K562 (cell line): ENCODE data around the gene ANKRD24. TPM values are rescaled to one million over a fixed set of nuclear protein-coding genes. Genes with fewer than 3 reads are reported as not detected.

Experiments used
- BRD9 ChIP-seq: fragments of 450-650 bp; IDR thresholded peaks from 2 replicates; pipeline ENCODE4 v1.6.1; 2018; ENCODE audit warnings: low read depth; ENCODE audit not compliant: partially characterized antibody
- C11orf30 ChIP-seq: fragments of 450-650 bp; IDR thresholded peaks from 2 replicates; pipeline ENCODE4 v1.6.1; 2016; ENCODE audit warnings: low read depth, mild to moderate bottlenecking
- CBFA2T2 ChIP-seq: fragments of 450-650 bp; conservative IDR thresholded peaks from 2 replicates; pipeline ENCODE4 v1.6.1; 2017; ENCODE audit warnings: mild to moderate bottlenecking
- CXXC5 ChIP-seq: fragments of 250-450 bp; sonication (Bioruptor Pico); IDR thresholded peaks from 2 replicates; pipeline ENCODE4 v1.8.0; 2022; ENCODE audit warnings: inconsistent platforms, mild to moderate bottlenecking, moderate library complexity
- DMBX1 ChIP-seq: fragments of 250-450 bp; sonication (Bioruptor Pico); IDR thresholded peaks from 2 replicates; pipeline ENCODE4 v1.8.0; 2022; ENCODE audit warnings: inconsistent platforms, mild to moderate bottlenecking, moderate library complexity, borderline replicate concordance
- ESRRA ChIP-seq: fragments of 450-650 bp; IDR thresholded peaks from 2 replicates; pipeline ENCODE4 v1.6.1; 2014; ENCODE audit warnings: low read depth, mild to moderate bottlenecking, moderate library complexity, borderline replicate concordance
- FOXJ3 ChIP-seq: sonication (generic); formaldehyde crosslinking; IDR thresholded peaks from 2 replicates; pipeline ENCODE4 v1.4.0; 2020; ENCODE audit warnings: mild to moderate bottlenecking, missing genetic modification reagents
- MEF2D ChIP-seq: conservative IDR thresholded peaks from 2 replicates; pipeline ENCODE4 v1.6.1; 2016; ENCODE audit warnings: low read depth, missing genetic modification characterization, missing compliant biosample characterization
- PATZ1 ChIP-seq: fragments of 250-450 bp; sonication (Bioruptor Pico); IDR thresholded peaks from 2 replicates; pipeline ENCODE4 v1.5.0; 2020; ENCODE audit warnings: mild to moderate bottlenecking, borderline replicate concordance
- RAD51 ChIP-seq: fragments of 450-650 bp; IDR thresholded peaks from 2 replicates; pipeline ENCODE4 v1.7.1; 2016; ENCODE audit warnings: low read depth, mild to moderate bottlenecking, borderline replicate concordance
- RBM17 ChIP-seq: fragments of 200-400 bp; formaldehyde crosslinking; IDR thresholded peaks from 2 replicates; pipeline ENCODE4 v1.6.1; 2017; ENCODE audit warnings: low read depth, mild to moderate bottlenecking, low read length, borderline replicate concordance
- RBM34 ChIP-seq: fragments of 200-400 bp; formaldehyde crosslinking; IDR thresholded peaks from 2 replicates; pipeline ENCODE4 v1.6.1; 2018; ENCODE audit warnings: low read length, borderline replicate concordance; ENCODE audit not compliant: insufficient read depth
- TCF3 ChIP-seq: sonication (generic); formaldehyde crosslinking; IDR thresholded peaks from 2 replicates; pipeline ENCODE4 v1.4.0; 2020; ENCODE audit warnings: mild to moderate bottlenecking, missing genetic modification reagents
- TEAD4 ChIP-seq, 2 experiments: sonication (generic) in 1 of 2; formaldehyde crosslinking in 1 of 2; IDR thresholded peaks; 2 replicates each; pipeline versions ENCODE4 v1.6.1 to v1.8.0; 2012 to 2022; ENCODE audit warnings: borderline replicate concordance in 1 of 2, inconsistent platforms in 1 of 2, low read length in 1 of 2, mild to moderate bottlenecking in 1 of 2, missing genetic modification reagents in 1 of 2
- XRCC5 ChIP-seq: fragments of 200-400 bp; formaldehyde crosslinking; IDR thresholded peaks from 2 replicates; pipeline ENCODE4 v1.6.1; 2017; ENCODE audit warnings: low read depth, mild to moderate bottlenecking, low read length
- ZNF41 ChIP-seq: fragments of 250-450 bp; sonication (Bioruptor Pico); conservative IDR thresholded peaks from 2 replicates; pipeline ENCODE4 v1.4.0; 2020; ENCODE audit warnings: mild to moderate bottlenecking
- ZNF589 ChIP-seq: fragments of 200-800 bp; sonication (Bioruptor generic); IDR thresholded peaks from 2 replicates; pipeline ENCODE4 v1.6.1; 2016; ENCODE audit warnings: low read depth, missing genetic modification characterization, missing compliant biosample characterization
- ZNF639 ChIP-seq, 2 experiments: fragments of 200-800 bp in 1 of 2; sonication (Bioruptor generic) in 1 of 2; sonication (generic) in 1 of 2; formaldehyde crosslinking in 1 of 2; IDR thresholded peaks in 1 of 2; conservative IDR thresholded peaks in 1 of 2; 2 replicates each; pipeline versions ENCODE4 v1.5.0 to v1.6.1; 2016 to 2020; ENCODE audit warnings: missing compliant biosample characterization in 1 of 2, missing genetic modification characterization in 1 of 2, missing genetic modification reagents in 1 of 2
- ZNF79 ChIP-seq: fragments of 250-450 bp; sonication (Bioruptor Pico); IDR thresholded peaks from 2 replicates; pipeline ENCODE4 v1.4.0; 2020; ENCODE audit warnings: low read depth, mild to moderate bottlenecking, moderate library complexity
- polyA plus RNA-seq, 8 experiments: library from polyadenylated mRNA; depleted of rRNA in 4 of 8; stranded (reverse) in 5 of 8; unstranded in 3 of 8; fragments of >200 nt; fragmentation: Nextera tagmentation in 2 of 8; fragmentation: Illumina TruSeq in 1 of 8; extraction: Ambion mirVana in 2 of 8; extraction: Trizol in 1 of 8; gene quantifications; 2 replicates each; pipeline versions ENCODE4 v1.2.1 to v1.2.3, GENCODE V29; 2011 to 2014; ENCODE audit warnings: inconsistent platforms in 1 of 8, missing spikeins in 1 of 8
- total RNA-seq, 7 experiments: library from RNA; depleted of rRNA in 6 of 7; stranded (reverse); fragments of >200 nt in 6 of 7; fragmentation: Illumina TruSeq in 2 of 7; extraction: Trizol in 2 of 7; gene quantifications; 2 replicates each; pipeline versions ENCODE4 v1.2.1 to v1.2.3, GENCODE V29; 2011 to 2021; ENCODE audit warnings: low replicate concordance in 1 of 7
- TF ChIP-seq, protein P1 (sequence below), 2 experiments: fragments of 250-450 bp in 1 of 2; fragments of 450-650 bp in 1 of 2; sonication (Bioruptor Pico) in 1 of 2; IDR thresholded peaks; 2 replicates each; pipeline versions ENCODE4 v1.6.1 to v1.8.0; 2016 to 2021; ENCODE audit warnings: mild to moderate bottlenecking in 2 of 2, moderate library complexity in 2 of 2, missing compliant biosample characterization in 1 of 2, missing genetic modification characterization in 1 of 2
- TF ChIP-seq, protein P2 (sequence below): fragments of 450-650 bp; IDR thresholded peaks from 2 replicates; pipeline ENCODE4 v1.6.1; 2016

The ANKRD24 gene
- total and polyA plus RNA-seq, 9 of the 15 experiments (the other 6 are each of a cell fraction or from before 2014, with no cell fraction given): 0.07 to 0.12 (median 0.09) TPM; not detected in 5

- TF ChIP-seq PATZ1 (CRISPR knock-in tag) (no peak), C11orf30 (peak; percentile 99), DMBX1 (CRISPR knock-in tag) (no peak), RBM17 (no peak), ZNF639 (CRISPR knock-in tag; conservative IDR thresholded peaks at IDR 0.05 in 1 of 2, IDR thresholded peaks at IDR 0.05 in 1 of 2) (no peak; a peak in 1 of 4 replicates), RAD51 (peak; percentile 25; the same call in 1 of the 2 replicates), TEAD4 (IDR thresholded peaks at IDR 0.05; ENCODE audit: low read length) (peak; percentile 70), TEAD4 (CRISPR knock-in tag; IDR thresholded peaks at IDR 0.05; ENCODE audit: borderline replicate concordance) (no peak), ZNF79 (CRISPR knock-in tag) (no peak), BRD9 (peak; percentile 72), FOXJ3 (CRISPR knock-in tag) (no peak), CXXC5 (CRISPR knock-in tag) (peak; percentile 91), RBM34 (no peak), ZNF41 (no peak), XRCC5 (peak; percentile 97), CBFA2T2 (no peak), MEF2D (peak; percentile 30; the same call in 1 of the 2 replicates), TCF3 (no peak), ZNF589 (CRISPR knock-in tag) (peak; percentile 80), ESRRA (0 out of 2 replicates have a peak, but pooled peaks have one; percentile 48)
- TF ChIP-seq, protein P1, sequence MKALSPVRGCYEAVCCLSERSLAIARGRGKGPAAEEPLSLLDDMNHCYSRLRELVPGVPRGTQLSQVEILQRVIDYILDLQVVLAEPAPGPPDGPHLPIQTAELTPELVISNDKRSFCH (CRISPR knock-in tag; IDR thresholded peaks at IDR 0.05): no peak
- TF ChIP-seq, protein P1 (tag; IDR thresholded peaks at IDR 0.05): 0 out of 2 replicates have a peak, but pooled peaks have one; percentile 41
- TF ChIP-seq, protein P2, sequence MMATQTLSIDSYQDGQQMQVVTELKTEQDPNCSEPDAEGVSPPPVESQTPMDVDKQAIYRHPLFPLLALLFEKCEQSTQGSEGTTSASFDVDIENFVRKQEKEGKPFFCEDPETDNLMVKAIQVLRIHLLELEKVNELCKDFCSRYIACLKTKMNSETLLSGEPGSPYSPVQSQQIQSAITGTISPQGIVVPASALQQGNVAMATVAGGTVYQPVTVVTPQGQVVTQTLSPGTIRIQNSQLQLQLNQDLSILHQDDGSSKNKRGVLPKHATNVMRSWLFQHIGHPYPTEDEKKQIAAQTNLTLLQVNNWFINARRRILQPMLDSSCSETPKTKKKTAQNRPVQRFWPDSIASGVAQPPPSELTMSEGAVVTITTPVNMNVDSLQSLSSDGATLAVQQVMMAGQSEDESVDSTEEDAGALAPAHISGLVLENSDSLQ: peak; percentile 100
Measured at GRCh38 chr19:4246767-4247593, 64.5 kb downstream of the ANKRD24 start, which contains the start of gene YJU2 (continued).
